Subcutaneous adipose tissue (tissue), 4 donors: ENCODE results near the gene GPATCH3. TPM values are rescaled to one million over a fixed set of nuclear protein-coding genes. Genes with fewer than 3 reads are reported as not detected.

Experiments used
- CTCF ChIP-seq: fragments of 450-650 bp; IDR thresholded peaks from one replicate; pipeline ENCODE4 v1.5.1; 2016; ENCODE audit warnings: low read depth, mild to moderate bottlenecking, control low read depth, antibody characterized with exemption, moderate library complexity
- total RNA-seq, 4 donors: library from RNA; depleted of rRNA; stranded (reverse); fragments of >200 nt; gene quantifications; one replicate each; pipeline ENCODE4 v1.1.0, GENCODE V29; 2016

Gene GPATCH3
- total RNA-seq, 4 donors from 2014 or later: 6.2 to 20.9 (median 14.4) TPM

DNA sequence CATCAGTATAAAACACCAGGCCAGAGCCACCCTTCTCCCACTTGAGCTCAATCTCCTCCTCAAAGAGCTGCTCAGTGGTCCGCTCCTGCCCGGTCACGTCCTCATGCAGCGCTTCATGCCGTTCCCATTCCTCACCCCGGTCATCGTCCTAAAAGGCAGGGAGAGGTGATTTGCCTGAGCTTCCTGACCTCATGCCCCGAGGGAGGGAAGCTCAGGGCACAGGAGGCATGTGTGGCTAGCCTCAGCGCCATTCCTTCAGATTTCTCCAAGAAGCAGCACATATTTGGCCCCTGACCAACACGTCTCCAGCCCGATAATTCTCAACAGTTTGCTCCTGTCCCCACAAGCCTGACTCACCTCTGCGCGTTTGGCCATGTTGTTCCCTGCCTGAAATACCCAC, 6.0 kb downstream of the GPATCH3 start:
- TF ChIP-seq CTCF: no peak

DNA sequence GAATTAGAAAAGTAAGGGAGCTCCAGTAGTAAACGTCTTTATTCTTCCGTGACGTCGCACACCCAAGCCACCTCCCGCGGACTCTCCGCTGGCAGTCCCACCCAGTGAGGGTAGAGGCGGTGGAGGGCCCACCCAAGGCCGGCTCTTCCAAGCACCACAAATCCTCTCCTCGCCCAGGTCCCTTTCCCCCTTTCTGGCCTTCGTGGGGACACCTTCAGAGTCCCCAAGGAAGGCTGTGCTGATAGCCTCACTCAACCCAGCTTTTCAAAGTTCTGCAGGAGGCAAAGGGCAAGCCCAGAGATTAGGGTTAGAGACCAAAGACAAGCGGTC, 9.8 kb downstream of the GPATCH3 start:
- TF ChIP-seq CTCF: no peak

DNA sequence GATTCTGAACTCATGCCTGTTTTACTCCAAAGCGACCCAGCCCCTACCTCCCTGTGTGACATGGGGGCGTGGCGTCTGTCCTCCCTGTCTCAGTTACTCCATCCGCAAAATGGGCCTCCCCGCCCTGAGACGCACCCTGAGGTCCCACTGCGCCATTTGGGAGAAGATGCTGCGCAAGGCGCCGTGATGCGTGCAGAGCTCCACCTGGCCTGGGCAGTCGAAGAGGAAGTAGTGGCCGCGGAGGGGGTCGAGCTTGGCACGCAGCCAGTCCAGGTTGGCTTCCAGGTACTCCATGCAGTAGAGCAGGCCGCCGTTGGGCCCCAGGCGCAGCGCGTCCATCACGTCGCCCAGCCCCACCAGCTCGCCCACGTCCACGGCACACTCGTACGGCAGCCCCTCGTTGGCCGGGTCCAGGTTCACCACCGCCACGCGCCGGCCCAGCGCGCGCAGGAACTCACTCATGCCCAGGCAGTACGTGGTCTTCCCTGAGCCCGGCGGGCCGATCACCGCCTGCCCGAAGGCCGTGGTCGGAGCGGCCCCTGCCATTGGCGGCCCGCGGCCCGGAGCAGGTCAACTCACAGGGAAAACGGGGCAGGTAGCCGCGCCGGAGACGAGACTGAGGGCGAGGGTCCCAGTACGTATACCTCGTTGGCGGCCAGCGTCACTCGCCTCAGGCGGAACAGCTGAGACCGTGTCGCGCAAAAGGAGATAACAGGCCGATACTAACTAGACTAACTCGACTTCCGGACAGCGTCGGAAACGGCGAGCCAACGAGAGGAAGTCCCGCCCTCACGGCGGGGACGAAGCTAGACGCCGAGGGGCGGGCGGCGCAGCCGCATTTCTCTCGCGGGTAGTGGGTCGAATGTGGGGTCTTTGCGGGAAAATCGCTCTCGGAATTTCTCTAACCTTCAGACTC, 10.5 kb downstream of the GPATCH3 start, which contains the start of gene GPN2:
Gene GPN2, minus strand, starts transcription at position 733 of the 916 bp plus-strand sequence. Its CDS starts 187 bp downstream, at position 546.
- TF ChIP-seq CTCF: no peak

DNA sequence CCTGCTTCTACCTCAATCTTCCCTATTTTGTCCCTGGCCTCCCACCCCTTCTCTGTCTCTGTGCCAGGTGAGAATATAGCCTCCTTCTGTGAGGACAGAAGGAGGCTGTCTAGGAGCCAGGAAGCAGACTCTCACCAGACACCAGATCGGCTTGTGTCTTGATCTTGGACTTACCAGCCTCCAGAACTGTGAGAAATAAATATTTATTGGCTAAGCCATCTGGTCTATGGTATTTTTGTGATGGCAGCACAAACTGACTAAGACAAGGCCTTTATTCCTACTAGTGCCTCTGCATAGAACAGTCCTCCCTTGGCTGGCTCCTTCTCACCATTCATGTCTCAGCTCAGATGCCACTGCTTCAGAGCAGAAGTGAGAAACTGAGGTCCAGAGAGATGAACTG, 12.0 kb downstream of the GPATCH3 start:
- TF ChIP-seq CTCF: no peak

DNA sequence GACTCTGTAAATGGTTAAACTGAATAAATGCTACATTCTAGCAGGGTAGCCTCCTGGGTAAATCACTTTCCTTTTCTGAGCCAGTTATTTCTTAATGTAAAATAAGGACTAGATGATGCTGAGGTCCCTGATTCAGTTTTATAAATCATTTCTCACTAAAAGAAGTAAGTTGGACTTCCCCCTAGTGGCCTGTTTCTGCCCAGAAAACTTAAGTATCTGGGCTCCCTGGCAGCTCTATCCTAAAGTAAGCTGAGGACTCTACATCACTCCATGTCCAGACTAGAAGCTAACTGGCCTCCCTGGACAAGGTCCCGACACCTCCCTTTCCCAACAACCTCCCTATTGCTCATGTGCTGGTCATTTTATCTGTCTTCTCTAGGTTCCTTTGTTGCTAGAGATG, 13.1 kb downstream of the GPATCH3 start:
- no peak for TF ChIP-seq CTCF

DNA sequence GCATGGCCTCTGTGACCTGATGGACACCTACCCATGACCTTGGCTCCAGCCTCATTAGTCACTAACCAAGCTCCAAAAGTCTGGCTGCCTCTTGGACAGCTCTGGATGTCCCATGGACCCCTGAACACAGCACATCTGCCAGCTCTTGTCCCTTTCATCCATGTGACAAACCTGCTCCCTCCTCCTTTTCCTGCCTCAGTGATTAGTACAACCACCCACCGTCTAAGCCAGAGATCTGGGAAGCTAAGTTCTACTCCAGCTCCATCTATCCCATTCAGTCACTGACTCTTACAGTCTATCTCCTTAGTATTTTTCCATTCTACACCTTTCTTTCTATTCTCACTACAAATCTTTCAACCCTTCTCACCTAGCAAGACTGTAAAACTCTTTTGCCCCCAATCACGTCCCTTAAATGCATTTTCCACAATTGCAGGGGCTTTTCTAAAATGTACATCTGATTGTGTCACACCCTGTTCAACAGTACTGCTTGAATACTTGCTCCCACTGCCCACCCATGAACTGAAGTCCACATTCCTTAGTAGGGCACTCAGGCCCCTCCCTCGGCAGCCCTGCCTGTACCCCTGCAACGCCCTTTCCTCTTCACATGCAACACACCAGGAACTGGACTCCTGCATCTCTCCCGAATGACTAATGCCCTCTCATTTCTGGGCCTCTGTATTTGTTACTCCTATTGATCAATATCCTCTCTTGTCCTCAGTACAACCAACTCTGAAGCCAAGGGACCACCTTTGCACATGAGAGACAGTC, 17.4 kb downstream of the GPATCH3 start:
- TF ChIP-seq CTCF: no peak

- no peak for TF ChIP-seq CTCF
Observed at GRCh38 chr1:26879793-26880192, 20.5 kb downstream of the GPATCH3 start.
